Central memory CD4-positive, alpha-beta T cell (primary cell): Measurements from ENCODE around the gene KIF1A.
A peak's percentile ranks its signal among the peaks of the same experiment; 100 is the strongest.

Experiments
- DNase-seq: peaks from one replicate; pipeline ENCODE4 v3.0.0; 2022

The KIF1A gene

GRCh38 chr2:240764605-240765004, 55.4 kb downstream of the KIF1A start:
- no peak for DNase-seq

- no peak for DNase-seq
Observed at GRCh38 chr2:240762971-240763370, 57.0 kb downstream of the KIF1A start.

GRCh38 chr2:240762249-240762648, 57.8 kb downstream of the KIF1A start:
- DNase-seq, result no peak

GRCh38 chr2:240760576-240761246, 59.3 kb downstream of the KIF1A start:
- DNase-seq, result no peak

GRCh38 chr2:240760121-240760520, 59.9 kb downstream of the KIF1A start:
- DNase-seq, result no peak

GRCh38 chr2:240759459-240759858, 60.6 kb downstream of the KIF1A start:
- DNase-seq, result no peak

GRCh38 chr2:240757086-240757614, 62.9 kb downstream of the KIF1A start:
- no peak for DNase-seq

GRCh38 chr2:240752209-240752608, 67.8 kb downstream of the KIF1A start:
- DNase-seq, result no peak

- no peak for DNase-seq
Observed at GRCh38 chr2:240750409-240750808, 69.6 kb downstream of the KIF1A start.

GRCh38 chr2:240749516-240749915, 70.5 kb downstream of the KIF1A start:
- no peak for DNase-seq

GRCh38 chr2:240747256-240747655, 72.8 kb downstream of the KIF1A start:
- DNase-seq, result no peak

GRCh38 chr2:240746671-240747070, 73.3 kb downstream of the KIF1A start:
- no peak for DNase-seq

- DNase-seq, result no peak
Observed at GRCh38 chr2:240745962-240746361, 74.1 kb downstream of the KIF1A start.

GRCh38 chr2:240745456-240745855, 74.6 kb downstream of the KIF1A start:
- no peak for DNase-seq

- no peak for DNase-seq
Observed at GRCh38 chr2:240742602-240743095, 77.4 kb downstream of the KIF1A start.

GRCh38 chr2:240741091-240741490, 78.9 kb downstream of the KIF1A start:
- no peak for DNase-seq

GRCh38 chr2:240739797-240740196, 80.2 kb downstream of the KIF1A start:
- peak; percentile 40 for DNase-seq

GRCh38 chr2:240737958-240738357, 82.1 kb downstream of the KIF1A start:
- no peak for DNase-seq

GRCh38 chr2:240737512-240737911, 82.5 kb downstream of the KIF1A start:
- DNase-seq, result no peak

- DNase-seq, result no peak
Observed at GRCh38 chr2:240736281-240737250, 83.5 kb downstream of the KIF1A start.

GRCh38 chr2:240735476-240735875, 84.5 kb downstream of the KIF1A start:
- DNase-seq, result no peak

- DNase-seq, result no peak
Observed at GRCh38 chr2:240734756-240735155, 85.3 kb downstream of the KIF1A start.

GRCh38 chr2:240733803-240734495, 86.1 kb downstream of the KIF1A start:
- DNase-seq, result no peak
